ENCODE results near the gene KLF12.

- TF ChIP-seq POLR2A (IDR thresholded peaks at IDR 0.05; ENCODE audit: low read length) (no peak), GATA1 (IDR thresholded peaks at IDR 0.05; ENCODE audit: low read depth, low read length) (no peak)
Measured at GRCh38 chr13:74158571-74159352, 24.6 kb upstream of the KLF12 start.
